Gastroesophageal sphincter (tissue), 4 donors: ENCODE results near the gene MSMO1. TPM values are rescaled to one million over a fixed set of nuclear protein-coding genes. Genes with fewer than 3 reads are reported as not detected.

Source experiments
- ATAC-seq: fragments of 150-250 bp; one replicate; pipeline ENCODE4 v1.9.1; 2016; ENCODE audit warnings: mild to moderate bottlenecking, moderate library complexity
- H3K27ac ChIP-seq, 4 donors: fragments of 200-600 bp; sonication (generic) in 3 of 4; 1 replicate in 3 of 4; 2 replicates in 1 of 4; pipeline ENCODE4 v1.5.1; 2016 to 2019
- H3K27me3 ChIP-seq: fragments of 200-600 bp; sonication (generic); one replicate; pipeline ENCODE4 v1.5.1; 2019
- H3K36me3 ChIP-seq, 2 donors: fragments of 200-600 bp; sonication (generic); one replicate each; pipeline ENCODE4 v1.5.1; 2019; ENCODE audit warnings: control low read depth in 1 of 2
- H3K4me1 ChIP-seq, 3 donors: fragments of 200-600 bp; sonication (generic); 1 replicate in 2 of 3; 2 replicates in 1 of 3; pipeline ENCODE4 v1.5.1; 2016 to 2019; ENCODE audit warnings: control low read depth in 2 of 3
- H3K4me3 ChIP-seq, 2 donors: fragments of 200-600 bp; sonication (generic); one replicate each; pipeline ENCODE4 v1.5.1; 2019; ENCODE audit warnings: mild to moderate bottlenecking in 1 of 2, moderate library complexity in 1 of 2
- H3K9me3 ChIP-seq, 3 donors: fragments of 200-600 bp; sonication (generic); one replicate each; pipeline ENCODE4 v1.5.1; 2017 to 2019; ENCODE audit warnings: control low read depth in 2 of 3
- EP300 ChIP-seq: sonication (generic); formaldehyde crosslinking; IDR thresholded peaks from one replicate; pipeline ENCODE4 v1.6.1; 2017; ENCODE audit warnings: antibody characterized with exemption, mild to moderate bottlenecking
- POLR2A ChIP-seq, 2 donors: fragments of 450-650 bp; IDR thresholded peaks; one replicate each; pipeline ENCODE4 v1.6.1; 2017; ENCODE audit warnings: antibody characterized with exemption in 2 of 2, mild to moderate bottlenecking in 2 of 2, moderate library complexity in 1 of 2
- POLR2AphosphoS5 ChIP-seq: sonication (generic); formaldehyde crosslinking; IDR thresholded peaks from one replicate; pipeline ENCODE4 v1.6.1; 2017; ENCODE audit warnings: antibody characterized with exemption
- WGBS, 2 donors: methylation state at CpG; one replicate each; pipeline ENCODE4 v1.1.5; 2018; ENCODE audit warnings: low coverage in 1 of 2; 5-methylcytosine and 5-hydroxymethylcytosine counted together
- total RNA-seq, 4 donors: library from RNA; depleted of rRNA; stranded (reverse); fragments of >200 nt; gene quantifications; one replicate each; pipeline ENCODE4 v1.1.0, GENCODE V29; 2016
- TF ChIP-seq, protein P1 (sequence below), 4 experiments: fragments of 200-600 bp in 2 of 4; fragments of 450-650 bp in 2 of 4; sonication (generic) in 1 of 4; IDR thresholded peaks; one replicate each; pipeline ENCODE4 v1.5.1; 2017 to 2019; ENCODE audit warnings: antibody characterized with exemption in 4 of 4, mild to moderate bottlenecking in 2 of 4, moderate library complexity in 2 of 4

The MSMO1 gene
- total RNA-seq, 4 donors from 2014 or later, result 10.4 to 34.7 (median 13.9) TPM

DNA sequence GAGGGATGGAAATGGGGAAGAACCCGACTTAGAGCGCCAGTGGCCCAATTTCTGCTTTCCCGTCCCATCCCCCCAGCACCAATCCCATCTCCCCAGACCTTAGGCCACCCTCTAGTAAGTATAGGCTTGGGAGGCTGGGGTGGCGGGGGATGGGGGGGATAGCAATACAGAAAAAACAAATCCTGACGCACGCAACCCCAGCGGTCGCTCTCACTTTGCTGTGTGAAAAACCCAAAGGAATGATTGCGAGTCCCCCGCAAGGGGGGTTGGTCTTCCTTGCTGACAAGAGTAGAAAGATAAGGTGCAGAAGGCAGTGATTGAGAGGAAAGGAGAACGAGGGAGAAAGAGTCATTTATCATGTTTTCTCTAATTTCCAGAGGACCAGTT, 52.2 kb downstream of the MSMO1 start:
- H3K4me1 ChIP-seq, result peaks cover 0 to 48% (median 0%) of the 10 kb centered on the region in 3 donors
- peaks cover 0 to 5% (median 0%) of the 10 kb centered on the region in 3 donors for H3K9me3 ChIP-seq
- peak; percentile 11 for ATAC-seq
- H3K27me3 ChIP-seq, result no peaks in the 10 kb centered on the region
- H3K36me3 ChIP-seq, result no peaks in the 10 kb centered on the region
- peak overlapping the region; percentile 50 to 82 for H3K4me3 ChIP-seq
- H3K27ac ChIP-seq, result peak overlapping the region; percentile 34 to 91 (median 85)
- TF ChIP-seq, protein P1, sequence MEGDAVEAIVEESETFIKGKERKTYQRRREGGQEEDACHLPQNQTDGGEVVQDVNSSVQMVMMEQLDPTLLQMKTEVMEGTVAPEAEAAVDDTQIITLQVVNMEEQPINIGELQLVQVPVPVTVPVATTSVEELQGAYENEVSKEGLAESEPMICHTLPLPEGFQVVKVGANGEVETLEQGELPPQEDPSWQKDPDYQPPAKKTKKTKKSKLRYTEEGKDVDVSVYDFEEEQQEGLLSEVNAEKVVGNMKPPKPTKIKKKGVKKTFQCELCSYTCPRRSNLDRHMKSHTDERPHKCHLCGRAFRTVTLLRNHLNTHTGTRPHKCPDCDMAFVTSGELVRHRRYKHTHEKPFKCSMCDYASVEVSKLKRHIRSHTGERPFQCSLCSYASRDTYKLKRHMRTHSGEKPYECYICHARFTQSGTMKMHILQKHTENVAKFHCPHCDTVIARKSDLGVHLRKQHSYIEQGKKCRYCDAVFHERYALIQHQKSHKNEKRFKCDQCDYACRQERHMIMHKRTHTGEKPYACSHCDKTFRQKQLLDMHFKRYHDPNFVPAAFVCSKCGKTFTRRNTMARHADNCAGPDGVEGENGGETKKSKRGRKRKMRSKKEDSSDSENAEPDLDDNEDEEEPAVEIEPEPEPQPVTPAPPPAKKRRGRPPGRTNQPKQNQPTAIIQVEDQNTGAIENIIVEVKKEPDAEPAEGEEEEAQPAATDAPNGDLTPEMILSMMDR (IDR thresholded peaks at IDR 0.05), result no peak
- TF ChIP-seq POLR2AphosphoS5, result no peak
- no peak for TF ChIP-seq EP300
- no peak for TF ChIP-seq POLR2A (IDR thresholded peaks at IDR 0.05)
- 27% methylated on average over 11 of the region's 11 CpGs; no CpG with 5 or more reads in 1 of the 2 donors for WGBS, 2 donors

DNA sequence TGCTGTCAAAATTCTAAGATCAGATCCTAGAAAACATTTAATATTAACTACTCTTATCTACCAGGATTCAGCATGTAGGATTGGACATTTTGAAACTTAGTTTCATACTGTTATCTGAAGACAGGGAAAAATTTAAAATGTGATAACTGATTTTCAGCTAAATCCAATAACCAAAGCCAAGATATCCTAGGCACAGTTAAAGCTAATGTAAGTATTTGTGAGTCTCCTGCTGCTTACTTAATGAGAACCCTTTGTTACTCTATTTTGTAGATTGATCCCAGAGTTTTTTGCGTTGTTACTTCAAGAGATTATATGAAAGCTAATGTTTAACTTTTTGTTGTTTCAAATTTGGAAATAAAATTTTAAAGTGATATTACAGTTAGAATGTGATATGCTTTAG, 53.3 kb downstream of the MSMO1 start:
- no peaks in the 10 kb centered on the region for H3K9me3 ChIP-seq
- WGBS, 2 donors, result 56 to 73% methylated on average over 1 of the region's 1 CpG
- H3K4me3 ChIP-seq, result peak overlapping the region in 1 of 2 donors; percentile 82
- peaks cover 0 to 54% (median 0%) of the 10 kb centered on the region in 3 donors for H3K4me1 ChIP-seq
- TF ChIP-seq, protein P1 (IDR thresholded peaks at IDR 0.05), result no peak
- TF ChIP-seq POLR2A (IDR thresholded peaks at IDR 0.05), result no peak
- TF ChIP-seq POLR2AphosphoS5, result no peak
- no peak for TF ChIP-seq EP300
- no peaks in the 10 kb centered on the region for H3K27me3 ChIP-seq
- H3K27ac ChIP-seq, result peak overlapping the region in 2 of 4 donors; percentile 88 to 91
- H3K36me3 ChIP-seq, result no peaks in the 10 kb centered on the region
- ATAC-seq, result no peak

DNA sequence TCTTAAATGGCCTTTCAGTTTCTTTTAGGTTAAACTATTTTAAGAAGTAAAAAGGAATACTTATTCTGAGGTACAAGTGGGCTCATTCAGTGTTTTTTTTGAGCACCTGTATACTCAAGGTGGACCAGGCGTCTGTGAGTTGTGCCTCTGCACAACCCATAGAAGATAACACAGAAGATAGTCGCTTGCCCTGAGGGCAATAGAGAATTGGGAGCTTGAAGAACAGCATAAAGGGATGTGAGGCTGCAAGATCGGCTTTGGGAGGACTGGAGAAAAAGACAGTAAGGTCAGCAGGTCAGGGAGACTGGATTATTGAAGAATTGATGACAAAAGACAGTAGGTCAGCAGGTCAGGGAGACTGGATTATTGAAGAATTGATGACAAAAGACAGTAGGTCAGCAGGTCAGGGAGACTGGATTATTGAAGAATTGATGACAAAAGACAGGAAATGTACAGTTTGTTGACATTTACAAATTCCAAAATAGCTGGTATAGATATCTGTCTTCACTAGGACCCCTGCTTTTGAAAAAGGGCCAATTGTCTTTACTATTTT, 54.4 kb downstream of the MSMO1 start:
- no peak for TF ChIP-seq EP300
- peak overlapping the region in 1 of 4 donors; percentile 91 for H3K27ac ChIP-seq
- no peaks in the 10 kb centered on the region for H3K36me3 ChIP-seq
- H3K9me3 ChIP-seq, result no peaks in the 10 kb centered on the region
- no peak overlapping the region for H3K4me3 ChIP-seq
- peaks cover 0 to 54% (median 0%) of the 10 kb centered on the region in 3 donors for H3K4me1 ChIP-seq
- 67 to 80% methylated on average over 2 to 3 of the region's 3 CpGs for WGBS, 2 donors
- ATAC-seq, result no peak
- H3K27me3 ChIP-seq, result no peaks in the 10 kb centered on the region

DNA sequence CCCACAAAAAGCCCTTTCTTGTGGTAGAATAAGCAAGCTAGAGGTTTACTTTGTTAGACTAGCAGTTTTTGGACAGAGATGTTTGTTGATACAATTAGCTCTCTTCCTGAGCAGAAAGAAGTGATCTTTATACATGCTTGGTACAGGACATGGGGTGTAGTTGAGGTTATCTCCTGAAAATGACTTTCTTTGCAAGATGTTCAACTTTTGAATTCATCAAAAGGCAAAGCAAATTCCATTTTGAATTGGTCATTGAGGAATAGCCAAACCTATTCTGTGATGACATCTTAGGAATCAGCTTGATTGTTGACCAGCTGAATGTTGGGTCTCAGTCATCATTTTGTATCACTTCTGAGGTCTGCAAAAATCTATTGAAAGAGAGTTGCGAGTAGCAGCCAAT, 55.2 kb downstream of the MSMO1 start:
- H3K36me3 ChIP-seq, result no peaks in the 10 kb centered on the region
- no peaks in the 10 kb centered on the region for H3K9me3 ChIP-seq
- H3K27me3 ChIP-seq, result no peaks in the 10 kb centered on the region
- WGBS, 2 donors, result 88% methylated on average over 1 of the region's 1 CpG; no CpG with 5 or more reads in 1 of the 2 donors
- peak overlapping the region in 2 of 4 donors; percentile 32 to 91 for H3K27ac ChIP-seq
- H3K4me1 ChIP-seq, result peaks cover 0 to 54% (median 0%) of the 10 kb centered on the region in 3 donors
- H3K4me3 ChIP-seq, result no peak overlapping the region
- ATAC-seq, result no peak
- TF ChIP-seq POLR2A (IDR thresholded peaks at IDR 0.05) (no peak), POLR2AphosphoS5 (no peak), EP300 (no peak)
- TF ChIP-seq, protein P1 (IDR thresholded peaks at IDR 0.05), result no peak

DNA sequence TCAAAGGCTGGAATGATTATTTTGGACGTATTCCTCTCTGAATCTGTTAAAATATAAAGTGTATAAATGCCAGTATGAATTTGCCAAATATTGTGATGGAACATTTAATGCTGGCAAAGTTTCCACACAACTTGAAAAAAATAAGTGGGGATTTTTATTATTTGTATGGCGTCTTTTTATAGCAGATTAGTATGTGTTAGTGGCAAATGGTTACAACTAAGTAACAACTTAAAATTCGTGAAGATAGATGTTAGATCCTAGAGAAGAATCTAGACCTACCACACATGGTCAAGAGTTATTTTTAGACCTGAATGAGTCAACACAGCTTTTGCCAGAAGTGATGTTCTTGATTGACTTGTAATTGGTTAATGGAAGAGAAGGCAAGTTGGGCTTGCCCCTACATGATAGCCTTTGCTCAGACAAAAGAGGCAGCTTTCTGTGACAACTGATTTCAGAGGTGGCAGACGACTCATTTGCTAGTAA, 56.2 kb downstream of the MSMO1 start:
- H3K27me3 ChIP-seq, result no peaks in the 10 kb centered on the region
- H3K36me3 ChIP-seq, result no peaks in the 10 kb centered on the region
- ATAC-seq, result no peak
- H3K9me3 ChIP-seq, result no peaks in the 10 kb centered on the region
- no peak overlapping the region for H3K4me3 ChIP-seq
- peak overlapping the region in 2 of 4 donors; percentile 32 to 91 for H3K27ac ChIP-seq
- TF ChIP-seq POLR2AphosphoS5 (peak; percentile 69), EP300 (no peak)
- TF ChIP-seq, protein P1 (IDR thresholded peaks at IDR 0.05), result no peak
- H3K4me1 ChIP-seq, result peaks cover 0 to 44% (median 0%) of the 10 kb centered on the region in 3 donors
- WGBS, 2 donors, result 37 to 49% methylated on average over 4 of the region's 4 CpGs
